WTC11 (cell line): ENCODE data around the gene ZCCHC14. TPM values are rescaled to one million over a fixed set of nuclear protein-coding genes. Genes with fewer than 3 reads are reported as not detected.

ENCODE experiments used
- ATAC-seq: fragments of 200-7000 bp; cut with Tn5 transposase; 2 replicates; pipeline ENCODE4 v1.10.0; 2021; ENCODE audit warnings: mild to moderate bottlenecking, moderate library complexity
- CTCF ChIA-PET: fragments of 300-600 bp; sonication (Branson Sonifier 250); formaldehyde crosslinking; loops from one replicate; lab custom pipeline; 2021; ENCODE audit warnings: antibody characterized with exemption; lab: Charles Lee
- POLR2A ChIA-PET: fragments of 350-600 bp; sonication (Branson Sonifier 250); formaldehyde crosslinking; loops from one replicate; lab custom pipeline; 2021; ENCODE audit warnings: antibody characterized with exemption; lab: Charles Lee
- DNase-seq: peaks from one replicate; pipeline ENCODE4 v3.0.0; 2021; ENCODE audit warnings: low spot score
- H3K27ac Mint-ChIP-seq: 2 replicates; pipeline ENCODE4 v1.8.0; 2021; ENCODE audit warnings: mixed read lengths
- H3K27me3 Mint-ChIP-seq: 2 replicates; pipeline ENCODE4 v1.8.0; 2021; ENCODE audit warnings: low read depth, mild to moderate bottlenecking, moderate library complexity, mixed read lengths
- H3K36me3 Mint-ChIP-seq: 2 replicates; pipeline ENCODE4 v1.8.0; 2021; ENCODE audit warnings: mixed read lengths
- H3K4me1 Mint-ChIP-seq: 2 replicates; pipeline ENCODE4 v1.8.0; 2022; ENCODE audit warnings: mixed read lengths
- H3K4me3 Mint-ChIP-seq: 2 replicates; pipeline ENCODE4 v1.8.0; 2021; ENCODE audit warnings: mild to moderate bottlenecking, moderate library complexity, mixed read lengths
- H3K9me3 Mint-ChIP-seq: 2 replicates; pipeline ENCODE4 v1.8.0; 2021; ENCODE audit warnings: mixed read lengths
- ATF6 ChIP-seq: sonication (generic); formaldehyde crosslinking; IDR thresholded peaks from 2 replicates; pipeline ENCODE4 v1.8.1; 2023; ENCODE audit warnings: mild to moderate bottlenecking, missing genetic modification reagents
- CDX4 ChIP-seq: fragments of 250-450 bp; sonication (Bioruptor Pico); IDR thresholded peaks from 2 replicates; pipeline ENCODE4 v1.9.0; 2021; ENCODE audit warnings: moderate library complexity, mild to moderate bottlenecking, inconsistent platforms, borderline replicate concordance
- CREB1 ChIP-seq: sonication (generic); formaldehyde crosslinking; IDR thresholded peaks from 2 replicates; pipeline ENCODE4 v1.8.0; 2023; ENCODE audit warnings: mild to moderate bottlenecking, missing genetic modification reagents
- CREM ChIP-seq: sonication (generic); formaldehyde crosslinking; IDR thresholded peaks from 2 replicates; pipeline ENCODE4 v1.8.1; 2022; ENCODE audit warnings: mild to moderate bottlenecking, missing genetic modification reagents, moderate library complexity
- ERG ChIP-seq: fragments of 250-450 bp; sonication (Bioruptor Pico); IDR thresholded peaks from 2 replicates; pipeline ENCODE4 v1.8.0; 2021; ENCODE audit warnings: mild to moderate bottlenecking
- ETV6 ChIP-seq: sonication (generic); formaldehyde crosslinking; IDR thresholded peaks from 2 replicates; pipeline ENCODE4 v1.8.1; 2022; ENCODE audit warnings: mild to moderate bottlenecking, missing genetic modification reagents
- FOXJ3 ChIP-seq: sonication (generic); formaldehyde crosslinking; IDR thresholded peaks from 2 replicates; pipeline ENCODE4 v1.9.0; 2021; ENCODE audit warnings: missing genetic modification reagents, mild to moderate bottlenecking, borderline replicate concordance
- GABPB1 ChIP-seq: sonication (generic); formaldehyde crosslinking; IDR thresholded peaks from 2 replicates; pipeline ENCODE4 v1.8.1; 2023; ENCODE audit warnings: mild to moderate bottlenecking, missing genetic modification reagents
- GTF2I ChIP-seq: fragments of 250-450 bp; sonication (Bioruptor Pico); conservative IDR thresholded peaks from 2 replicates; pipeline ENCODE4 v1.4.0; 2021; ENCODE audit warnings: mild to moderate bottlenecking
- MAX ChIP-seq: sonication (generic); formaldehyde crosslinking; IDR thresholded peaks from 2 replicates; pipeline ENCODE4 v1.8.0; 2022; ENCODE audit warnings: mild to moderate bottlenecking, missing genetic modification reagents
- NFE2L1 ChIP-seq: sonication (generic); formaldehyde crosslinking; IDR thresholded peaks from 2 replicates; pipeline ENCODE4 v1.8.1; 2023; ENCODE audit warnings: missing genetic modification reagents
- OVOL2 ChIP-seq: fragments of 250-450 bp; sonication (Bioruptor Pico); IDR thresholded peaks from 2 replicates; pipeline ENCODE4 v1.9.0; 2021; ENCODE audit warnings: mild to moderate bottlenecking, borderline replicate concordance
- PRDM15 ChIP-seq: sonication (generic); formaldehyde crosslinking; IDR thresholded peaks from 2 replicates; pipeline ENCODE4 v1.8.0; 2022; ENCODE audit warnings: missing genetic modification reagents
- SOX15 ChIP-seq: fragments of 250-450 bp; sonication (Bioruptor Pico); IDR thresholded peaks from 2 replicates; pipeline ENCODE4 v1.9.0; 2021; ENCODE audit warnings: mild to moderate bottlenecking
- TCF7 ChIP-seq: sonication (generic); formaldehyde crosslinking; IDR thresholded peaks from 2 replicates; pipeline ENCODE4 v1.8.0; 2022; ENCODE audit warnings: mild to moderate bottlenecking, low read depth, missing genetic modification reagents, moderate library complexity
- ZBTB43 ChIP-seq: sonication (generic); formaldehyde crosslinking; IDR thresholded peaks from 2 replicates; pipeline ENCODE4 v1.8.1; 2023; ENCODE audit warnings: mild to moderate bottlenecking, missing genetic modification reagents
- ZMAT4 ChIP-seq: fragments of 250-450 bp; sonication (Bioruptor Pico); IDR thresholded peaks from 2 replicates; pipeline ENCODE4 v1.9.0; 2021; ENCODE audit warnings: mild to moderate bottlenecking
- total RNA-seq: library from RNA; stranded (reverse); gene quantifications from 3 replicates; pipeline ENCODE4 v1.2.3, GENCODE V29; 2021

ZCCHC14 gene
- total RNA-seq, 1 experiment from 2014 or later = 33.8 TPM

GRCh38 chr16:87446479-87446878 is 46.3 kb downstream of the ZCCHC14 start:
- CTCF ChIA-PET = interaction anchor here (1.3 kb wide), 1 partner anchor 125 kb away, joined by 6 read pairs; no protein-coding TSS in a partner anchor
- peaks cover 74% of the 10 kb centered on the region for H3K36me3 Mint-ChIP-seq
- TF ChIP-seq GABPB1 (CRISPR knock-in tag) (no peak), ETV6 (CRISPR knock-in tag) (no peak), CDX4 (CRISPR knock-in tag) (no peak), MAX (no peak), CREB1 (CRISPR knock-in tag) (no peak)
- H3K27ac Mint-ChIP-seq = no peak overlapping the region
- POLR2A ChIA-PET = interaction anchor here (0.6 kb wide), 1 partner anchor 21 kb away, joined by 3 read pairs; no protein-coding TSS in a partner anchor
- H3K4me3 Mint-ChIP-seq = no peak overlapping the region
- H3K27me3 Mint-ChIP-seq = no peaks in the 10 kb centered on the region
- ATAC-seq (no peak), DNase-seq (no peak)
- H3K9me3 Mint-ChIP-seq = peaks cover 20% of the 10 kb centered on the region
- peaks cover 2% of the 10 kb centered on the region; the same call in 1 of the 2 replicates for H3K4me1 Mint-ChIP-seq

- TF ChIP-seq GTF2I (CRISPR knock-in tag) (no peak), ERG (CRISPR knock-in tag) (no peak), NFE2L1 (CRISPR knock-in tag) (no peak), ATF6 (no peak), CREM (no peak), OVOL2 (no peak), MAX (no peak)
- peaks cover 75% of the 10 kb centered on the region for H3K36me3 Mint-ChIP-seq
- no peak overlapping the region for H3K27ac Mint-ChIP-seq
- CTCF ChIA-PET = interaction anchor here (1.3 kb wide), 1 partner anchor 126 kb away, joined by 6 read pairs; no protein-coding TSS in a partner anchor
- DNase-seq = no peak
- POLR2A ChIA-PET = no interaction called here
- no peak for ATAC-seq
- peaks cover 24% of the 10 kb centered on the region for H3K9me3 Mint-ChIP-seq
- peaks cover 2% of the 10 kb centered on the region; the same call in 1 of the 2 replicates for H3K4me1 Mint-ChIP-seq
- no peaks in the 10 kb centered on the region for H3K27me3 Mint-ChIP-seq
- H3K4me3 Mint-ChIP-seq = no peak overlapping the region
Measured at GRCh38 chr16:87445486-87445885, 47.3 kb downstream of the ZCCHC14 start.

GRCh38 chr16:87443964-87444363 is 48.9 kb downstream of the ZCCHC14 start:
- H3K27me3 Mint-ChIP-seq = no peaks in the 10 kb centered on the region
- peaks cover 24% of the 10 kb centered on the region for H3K9me3 Mint-ChIP-seq
- peaks cover 69% of the 10 kb centered on the region for H3K36me3 Mint-ChIP-seq
- ChIA-PET POLR2A (no interaction called here), CTCF (interaction anchor here (0.6 to 2.8 kb wide), 3 partner anchors 18 to 30 kb away, joined by 4 to 6 read pairs (median 4); no protein-coding TSS in a partner anchor)
- H3K4me1 Mint-ChIP-seq = peaks cover 2% of the 10 kb centered on the region; the same call in 1 of the 2 replicates
- no peak for ATAC-seq
- no peak for DNase-seq
- H3K27ac Mint-ChIP-seq = no peak overlapping the region
- H3K4me3 Mint-ChIP-seq = no peak overlapping the region
- TF ChIP-seq ZBTB43 (CRISPR knock-in tag) (no peak), CDX4 (CRISPR knock-in tag) (no peak), TCF7 (CRISPR knock-in tag) (no peak), PRDM15 (CRISPR knock-in tag) (no peak), NFE2L1 (CRISPR knock-in tag) (no peak), FOXJ3 (CRISPR knock-in tag) (no peak), SOX15 (CRISPR knock-in tag) (no peak), ZMAT4 (CRISPR knock-in tag) (no peak)
